ENCODE results near the gene SSC4D. TPM values are rescaled to one million over a fixed set of nuclear protein-coding genes. Genes with fewer than 3 reads are reported as not detected.
A peak's percentile ranks its signal among the peaks of the same experiment; 100 is the strongest.
"Not testable (repeated sequence)": the region's sequence is repeated elsewhere in the genome, so short reads cannot be mapped to it uniquely, and the experiment has no call there.

Gene SSC4D
- polyA plus RNA-seq, 3 donors: 5.2 to 7.4 (median 5.3) TPM

DNA sequence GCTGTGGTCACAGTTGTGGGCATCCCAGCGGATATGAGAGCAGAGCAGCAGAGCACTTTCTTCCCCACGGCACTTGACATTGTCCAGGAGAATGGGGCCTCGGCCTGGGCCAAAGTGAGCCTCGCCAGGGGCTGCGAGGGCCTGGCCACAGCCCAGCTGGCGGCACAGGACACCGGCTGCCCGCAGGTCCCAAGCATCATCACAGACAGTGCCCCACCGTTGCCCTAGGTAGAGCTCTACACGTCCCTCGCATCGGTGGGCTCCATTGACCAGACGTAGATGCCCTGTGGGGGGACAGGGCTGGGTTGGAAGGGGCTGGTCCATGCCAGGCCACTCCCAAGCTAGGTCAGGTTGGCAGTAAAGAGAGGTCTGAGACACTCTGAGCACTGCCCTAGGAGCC, 19.4 kb downstream of the SSC4D start:
- no peak for DNase-seq

DNA sequence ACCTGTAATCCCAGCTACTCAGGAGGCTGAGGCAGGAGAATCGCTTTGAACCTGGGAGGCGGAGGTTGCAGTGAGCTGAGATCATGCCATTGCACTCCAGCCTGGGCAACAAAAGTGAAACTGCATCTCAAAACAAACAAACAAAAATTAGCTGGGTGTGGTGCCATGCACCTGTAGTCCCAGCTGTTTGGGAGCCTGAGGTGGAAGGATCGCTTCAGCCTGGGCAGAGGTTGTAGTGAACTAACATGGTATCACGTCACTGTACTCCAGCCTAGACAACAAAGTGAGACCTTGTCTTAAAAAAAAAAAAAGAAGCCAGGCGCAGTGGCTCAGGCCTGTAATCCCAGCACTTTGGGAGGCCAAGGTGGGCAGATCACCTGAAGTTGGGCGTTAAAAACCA, 21.7 kb downstream of the SSC4D start:
- DNase-seq: not testable (repeated sequence)

DNA sequence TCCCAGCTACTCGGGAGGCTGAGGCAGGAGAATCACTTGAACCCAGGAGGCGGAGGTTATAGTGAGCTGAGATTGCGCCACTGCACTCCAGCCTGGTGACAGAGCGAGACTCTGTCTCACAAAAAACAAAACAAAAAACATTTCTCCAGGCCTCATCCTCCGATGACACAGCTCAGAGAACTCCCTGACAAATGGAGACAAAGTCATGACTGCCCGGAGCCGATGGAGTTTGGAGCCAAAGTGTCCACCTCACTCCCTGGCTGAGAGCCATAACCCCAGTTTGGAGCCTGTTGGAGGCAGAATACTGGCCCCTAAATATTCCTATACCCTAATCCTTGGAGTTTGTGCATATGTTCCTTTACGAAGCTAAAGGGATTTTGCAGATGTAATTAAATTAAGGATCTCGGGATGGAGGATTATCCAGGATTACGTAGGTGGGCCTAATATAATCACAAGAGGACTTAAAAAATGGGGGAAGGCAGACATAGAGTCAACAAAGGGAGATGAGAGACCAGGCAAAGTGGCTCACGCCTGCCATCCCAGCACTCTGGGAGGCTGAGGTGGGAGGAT, 22.7 kb downstream of the SSC4D start:
- no peak for DNase-seq

DNA sequence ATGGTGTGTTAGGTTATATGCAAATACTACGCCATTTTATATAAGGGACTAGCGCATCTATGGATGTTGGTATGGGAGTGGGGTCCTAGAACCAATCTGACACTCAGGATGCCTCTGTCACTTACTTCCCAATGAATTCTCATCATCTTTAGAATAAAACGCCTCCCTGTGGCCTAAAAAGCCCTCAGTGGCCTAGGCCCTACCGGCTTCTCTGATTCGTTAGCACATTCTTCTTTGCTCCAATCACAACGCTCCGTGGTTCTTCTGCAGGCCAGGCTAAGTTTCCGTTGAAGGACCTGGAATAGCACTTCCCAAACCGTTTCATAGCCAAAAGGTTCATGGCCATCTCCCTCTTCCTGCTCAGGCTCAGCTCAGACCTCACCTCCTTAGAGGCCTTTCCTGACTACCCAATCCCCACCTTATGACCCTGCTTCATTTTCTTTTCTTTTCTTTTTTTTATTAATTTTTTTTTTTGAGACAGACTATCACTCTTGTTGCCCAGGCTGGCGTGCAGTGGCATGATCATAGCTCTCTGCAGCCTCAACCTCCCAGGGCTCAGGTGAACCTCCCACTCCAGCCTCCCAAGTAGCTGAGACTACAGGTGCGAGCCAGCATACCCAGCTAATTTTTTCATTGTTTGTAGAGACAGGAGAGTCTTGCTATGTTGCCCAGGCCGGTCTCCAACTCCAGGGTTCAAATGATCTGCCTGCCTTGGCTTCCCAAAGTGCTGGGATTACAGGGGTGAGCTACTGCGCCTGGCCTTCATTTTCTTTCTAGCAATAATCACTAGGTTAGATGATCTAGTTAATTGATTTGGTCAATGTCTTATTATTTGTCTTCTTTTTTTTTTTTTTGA, 26.2 kb downstream of the SSC4D start:
- DNase-seq: no peak

DNA sequence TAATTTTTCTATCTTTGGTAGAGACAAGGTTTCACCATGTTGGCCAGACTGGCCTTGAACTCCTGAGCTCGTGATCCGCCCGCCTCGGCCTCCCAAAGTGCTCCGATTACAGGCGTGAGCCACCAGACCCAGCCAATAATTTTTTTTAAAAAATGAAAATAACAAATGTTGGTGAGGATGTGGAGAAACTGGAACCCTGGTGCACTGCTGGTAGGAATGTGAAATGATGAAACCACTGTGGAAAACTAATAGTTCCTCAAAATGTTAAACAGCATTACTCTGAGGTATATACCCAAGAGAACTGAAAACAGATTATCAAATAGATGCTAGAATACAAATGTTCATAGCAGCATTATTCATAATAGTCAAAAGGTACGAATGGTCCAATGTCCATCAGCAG, 27.7 kb downstream of the SSC4D start:
- DNase-seq: no peak

DNA sequence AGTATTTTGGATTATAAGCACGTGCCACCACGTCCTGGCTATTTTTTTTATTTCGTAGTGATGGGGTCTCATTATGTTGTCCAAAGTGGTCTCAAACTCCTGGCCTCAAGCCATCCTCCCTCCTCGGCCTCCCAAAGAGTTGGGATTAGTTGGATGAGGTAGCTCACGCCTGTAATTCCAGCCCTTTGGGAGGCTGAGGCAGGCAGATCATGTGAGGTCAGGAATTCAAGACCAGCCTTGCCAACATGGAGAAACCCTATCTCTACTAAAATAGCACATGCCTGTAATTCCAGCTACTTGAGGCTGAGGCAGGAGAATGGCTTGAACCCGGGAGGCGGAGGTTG, 28.9 kb downstream of the SSC4D start:
- DNase-seq: no peak

DNA sequence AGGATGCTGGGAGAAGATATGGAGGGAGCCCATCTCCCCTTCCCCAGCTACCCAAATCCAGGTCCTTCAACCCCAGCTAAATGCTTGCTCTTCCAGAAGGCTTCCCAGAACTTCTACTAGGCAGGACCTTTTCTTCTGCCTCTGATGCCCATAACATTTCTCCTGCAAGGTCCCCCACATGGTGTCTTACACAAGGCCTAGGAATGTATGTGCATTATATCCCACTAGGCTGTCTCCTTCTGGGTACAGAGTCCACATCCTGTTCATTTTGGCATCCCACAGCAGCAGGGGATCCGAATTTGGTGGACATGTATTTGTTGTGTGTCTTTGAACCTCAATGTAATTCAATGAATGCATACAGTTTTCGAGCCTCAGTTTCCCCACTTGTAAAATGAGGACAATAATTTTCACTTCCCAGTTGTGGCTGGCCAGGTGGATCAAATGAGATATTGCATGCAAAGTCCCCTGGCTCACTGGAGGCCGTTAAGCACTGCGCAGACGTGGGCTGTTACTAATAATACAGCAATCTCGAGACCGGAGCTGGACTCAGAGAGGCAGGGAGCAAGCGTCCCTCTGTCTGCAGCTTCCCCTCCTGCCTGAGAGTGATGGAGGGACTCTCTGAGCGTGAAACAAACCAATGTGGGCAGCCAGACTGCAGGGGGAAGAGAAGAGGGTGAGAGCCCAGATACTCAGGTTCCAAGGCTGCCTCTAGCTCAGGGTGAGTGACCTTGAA, 32.1 kb downstream of the SSC4D start:
- no peak for DNase-seq

DNA sequence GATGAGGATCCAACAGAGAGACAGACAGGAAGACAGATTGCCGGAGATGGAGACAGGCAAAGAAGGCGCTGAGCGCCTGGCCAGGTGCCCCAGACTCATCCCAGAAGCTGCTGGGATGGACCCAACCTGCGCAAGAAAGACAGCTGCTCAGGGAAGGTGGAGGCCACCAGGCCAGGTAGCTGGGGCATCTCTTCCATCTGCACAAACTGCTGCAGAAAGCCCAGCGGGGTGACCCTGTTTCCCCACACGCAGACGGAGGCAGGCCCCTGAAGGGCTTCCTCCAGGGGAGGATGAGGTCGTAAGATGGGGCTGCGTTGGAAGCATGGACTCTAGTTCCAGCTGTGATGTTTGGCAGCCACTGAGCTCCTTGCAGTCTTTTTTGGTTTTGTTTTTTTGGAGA, 34.2 kb downstream of the SSC4D start:
- DNase-seq: no peak

DNA sequence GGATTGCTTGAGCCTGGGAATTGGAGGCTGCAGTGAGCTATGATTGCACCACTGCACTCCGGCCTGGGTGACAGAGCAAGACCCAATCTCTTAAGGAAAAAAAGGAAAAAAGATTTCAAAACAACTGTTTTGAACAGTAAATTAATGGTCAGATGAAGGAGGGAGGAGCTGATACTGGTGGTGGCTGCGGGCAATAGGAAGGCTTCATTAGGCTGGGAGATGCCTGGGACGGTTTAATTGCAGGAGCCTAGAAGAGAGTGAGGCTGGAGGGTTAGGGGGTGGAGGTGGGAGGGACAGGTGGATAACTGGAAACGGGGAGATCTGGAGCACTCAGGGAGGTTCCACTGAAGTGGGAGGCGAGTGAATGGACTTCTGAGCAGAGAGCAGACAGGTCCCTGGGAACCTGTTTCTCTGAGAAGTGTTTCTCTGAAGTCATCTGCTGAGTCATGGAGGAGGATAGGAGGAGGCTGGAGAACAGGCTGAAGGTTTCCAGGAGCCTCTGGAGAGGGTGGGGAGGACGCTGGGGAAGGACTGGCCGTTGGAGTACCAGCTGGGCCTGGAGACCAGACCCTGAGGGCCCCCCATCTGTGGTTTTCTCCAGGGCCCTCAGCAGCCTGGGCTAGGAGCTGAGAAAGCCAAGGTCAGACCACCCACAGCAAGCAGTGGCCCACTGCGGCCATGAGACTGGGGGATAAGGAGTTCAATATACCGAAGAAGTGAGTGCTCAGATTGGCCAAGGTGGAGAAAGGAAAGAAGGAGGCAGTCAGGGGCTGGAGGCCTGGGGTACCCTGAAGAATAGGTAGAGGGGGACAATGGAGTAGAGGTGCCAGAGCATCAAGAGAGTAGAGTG, 36.3 kb downstream of the SSC4D start:
- no peak for DNase-seq

DNA sequence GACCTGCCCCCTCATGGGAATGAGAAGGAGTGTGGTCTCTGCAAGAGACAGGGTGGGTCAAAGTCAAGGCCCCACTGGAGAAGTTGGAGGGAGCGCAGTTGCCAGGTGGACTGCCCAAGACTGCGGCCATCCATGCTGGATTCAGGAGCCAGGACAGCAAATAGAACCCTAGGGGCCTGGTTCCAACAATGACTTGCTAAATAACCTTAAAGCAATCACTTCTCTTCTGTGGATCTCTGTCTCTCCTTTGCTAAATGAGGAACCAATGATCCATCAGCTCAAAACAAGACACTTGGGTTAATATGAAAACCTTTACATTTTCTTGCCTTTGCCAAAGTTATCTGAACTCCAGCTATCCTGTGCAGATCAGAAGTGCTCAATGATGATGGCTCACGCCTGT, 38.1 kb downstream of the SSC4D start:
- no peak for DNase-seq

DNA sequence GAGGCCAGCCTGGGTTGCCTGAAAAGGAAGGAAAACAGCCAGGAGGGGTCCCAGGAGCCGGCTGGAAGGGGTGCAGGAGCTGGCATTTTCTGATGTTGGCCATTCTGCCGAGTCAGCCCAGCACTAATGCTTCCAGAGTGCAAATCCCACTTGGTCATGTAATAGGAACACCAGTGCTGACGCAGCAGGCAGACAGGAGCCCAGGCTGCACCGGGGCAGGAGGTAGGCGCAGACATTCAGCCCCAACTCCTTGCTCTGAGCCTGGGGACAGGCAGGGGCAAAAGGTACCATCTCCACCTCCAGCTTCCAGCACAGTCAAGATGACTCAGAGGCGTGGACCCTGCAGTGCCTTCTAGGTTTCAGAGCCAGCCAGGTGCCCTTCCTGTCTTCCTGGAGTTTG, 40.5 kb downstream of the SSC4D start:
- DNase-seq: no peak

DNA sequence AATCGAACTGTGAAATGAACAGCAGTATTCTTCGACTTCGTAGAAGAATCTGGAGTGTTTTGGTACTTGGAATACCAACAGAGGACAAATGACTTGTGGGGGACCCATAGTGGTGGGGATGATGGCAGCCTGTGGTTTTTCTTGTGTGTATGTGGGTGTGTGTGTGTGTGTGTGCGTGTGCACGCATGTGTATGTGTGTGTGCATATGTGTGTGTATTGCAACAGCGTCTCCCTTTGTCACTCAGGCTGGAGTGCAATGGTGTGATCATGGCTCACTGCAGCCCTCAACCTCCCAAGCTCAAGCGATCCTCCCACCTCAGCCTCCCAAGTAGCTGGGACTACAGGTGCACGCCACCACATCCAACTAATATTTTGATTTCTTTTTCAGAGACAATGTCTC, 41.3 kb downstream of the SSC4D start:
- DNase-seq: no peak

DNA sequence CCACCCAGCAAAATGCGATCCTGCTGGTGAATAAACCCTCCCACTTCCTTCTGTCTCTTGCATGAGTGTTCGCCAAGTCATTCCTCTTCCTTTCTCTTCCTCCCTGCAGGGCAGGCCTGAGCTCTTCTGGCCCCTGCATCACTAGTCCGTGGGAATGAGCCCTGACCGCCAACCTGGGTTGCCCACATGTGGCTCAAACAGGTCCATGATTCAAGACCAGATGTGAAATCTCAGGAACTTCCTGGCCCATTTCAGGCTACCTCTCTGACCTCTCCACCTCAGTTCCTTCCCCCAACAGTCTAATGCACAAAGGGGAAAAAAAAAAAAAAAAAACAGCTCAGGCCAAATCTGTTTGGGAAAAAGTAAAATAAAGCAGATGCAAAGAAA, 45.3 kb downstream of the SSC4D start:
- DNase-seq: no peak

DNA sequence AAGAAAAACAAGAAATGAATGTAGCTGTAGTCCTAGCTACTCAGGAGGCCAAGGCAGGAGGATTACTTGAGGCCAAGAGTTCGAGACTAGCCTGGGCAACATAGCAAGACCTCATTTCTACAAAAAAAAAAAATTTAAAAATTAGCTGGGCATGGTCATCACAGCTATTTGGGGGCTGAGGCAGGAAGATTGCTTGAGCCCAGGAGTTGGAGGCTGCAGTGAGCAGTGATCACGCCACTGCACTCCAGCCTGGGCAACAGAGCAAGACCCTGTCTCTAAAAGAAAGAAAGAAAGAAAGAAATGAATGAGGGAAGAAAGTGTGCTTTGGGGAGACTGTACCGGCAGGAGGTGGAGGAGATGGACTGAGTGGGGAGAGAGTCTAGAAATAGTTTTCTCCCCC, 45.7 kb downstream of the SSC4D start:
- DNase-seq: not testable (repeated sequence)

DNA sequence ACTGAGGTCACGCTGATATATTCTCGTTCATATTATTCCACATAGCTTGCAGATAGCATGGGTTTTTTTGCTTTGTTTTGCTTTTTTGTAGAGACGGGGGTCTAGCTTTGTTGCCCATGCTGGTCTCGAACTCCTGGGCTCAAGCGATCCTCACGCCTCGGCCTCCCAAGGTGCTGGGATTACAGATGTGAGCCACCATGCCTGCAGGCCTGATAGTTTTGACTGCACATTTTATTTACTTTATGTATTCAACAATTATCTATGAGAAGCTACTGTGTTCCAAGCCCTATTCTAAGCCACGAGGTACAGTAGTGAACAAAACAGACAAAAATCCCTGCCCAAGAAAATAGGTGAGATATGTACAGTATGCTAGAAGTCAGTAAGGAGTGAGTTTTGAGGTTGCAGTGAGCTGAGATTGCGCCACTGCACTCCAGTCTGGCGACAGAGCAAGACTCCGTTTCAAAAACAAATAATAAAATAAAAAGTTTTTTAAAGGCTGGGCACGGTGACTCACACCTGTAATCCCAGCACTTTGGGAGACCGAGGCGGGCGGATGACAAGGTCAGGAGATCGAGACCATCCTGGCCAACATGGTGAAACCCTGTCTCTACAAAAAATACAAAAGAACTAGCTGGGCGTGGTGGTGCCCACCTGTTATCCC, 49.4 kb downstream of the SSC4D start:
- no peak for DNase-seq

DNA sequence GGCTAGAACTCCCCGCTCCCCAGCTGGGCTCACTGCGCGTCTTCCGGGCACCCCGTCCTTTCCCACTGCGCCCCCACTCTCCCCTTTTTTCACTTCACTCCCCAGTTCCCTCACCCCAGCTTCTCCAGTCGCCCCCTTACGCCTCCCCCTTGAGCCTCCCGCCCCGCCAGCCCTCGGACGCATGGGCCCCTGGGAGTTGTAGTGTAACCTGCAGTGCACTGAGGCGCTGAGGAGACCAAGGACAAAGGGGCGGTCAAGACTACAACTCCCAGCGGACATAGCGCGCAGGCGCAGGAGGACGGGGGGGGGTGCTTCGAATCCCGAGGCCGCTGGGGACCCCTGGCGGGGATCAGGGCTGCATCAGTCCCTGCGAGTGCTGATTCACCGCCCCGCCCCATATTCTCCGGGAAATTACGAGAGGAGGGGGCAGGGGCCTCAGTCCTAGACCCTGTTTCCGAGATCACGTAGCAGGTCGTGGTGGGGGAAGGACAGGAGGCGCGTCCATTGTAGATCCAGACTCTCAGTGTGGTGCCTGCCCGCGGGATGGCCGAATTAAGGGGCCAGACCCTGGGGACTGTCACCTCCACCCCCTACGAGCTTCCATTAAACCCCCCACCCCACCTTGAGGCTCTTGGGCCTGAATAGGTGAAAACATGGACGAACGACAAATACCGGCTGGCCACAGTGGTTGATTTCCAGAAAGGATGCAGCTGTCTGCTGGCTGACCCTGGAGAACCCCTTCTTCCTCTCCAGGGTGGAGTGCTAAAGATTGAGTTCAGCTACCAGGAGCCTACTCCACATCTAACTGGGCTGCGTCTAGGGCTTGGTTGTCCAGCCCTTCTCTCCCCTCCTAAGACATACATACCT, 50.2 kb downstream of the SSC4D start:
- peak; percentile 98 for DNase-seq

DNA sequence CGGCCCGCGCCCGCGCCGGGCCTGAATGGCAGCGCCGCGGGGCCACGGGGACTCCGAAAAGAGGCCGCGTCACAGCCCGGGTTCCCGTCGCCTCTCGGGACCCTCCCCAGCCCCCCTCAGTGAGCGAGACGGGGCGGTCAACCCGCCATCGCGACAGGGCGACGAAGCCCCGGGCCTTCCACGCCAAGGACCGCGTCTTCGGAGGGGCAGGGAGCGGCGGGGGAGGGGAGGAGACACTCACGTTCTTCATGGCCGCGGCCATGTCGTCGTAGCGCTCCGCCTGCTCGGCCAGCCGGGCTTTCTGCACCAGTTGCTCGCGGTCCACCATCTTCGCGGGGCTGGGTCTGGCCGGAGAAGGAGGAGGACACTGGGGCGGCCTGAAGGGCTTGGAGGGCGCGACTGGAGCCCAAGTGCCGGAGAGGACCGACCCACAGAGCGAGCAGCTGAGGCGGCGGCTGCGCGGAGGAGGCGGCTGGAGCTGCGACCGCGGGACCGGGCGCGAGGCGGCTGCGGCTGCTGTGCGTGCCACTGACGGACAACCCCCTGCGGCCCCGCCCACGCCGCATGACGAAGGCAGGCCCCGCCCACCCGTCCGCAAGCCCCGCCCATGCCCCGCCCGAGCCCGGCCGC, 50.9 kb downstream of the SSC4D start, which contains the start of gene YWHAG:
TSS of gene YWHAG (minus strand) at position 511 of the 630 bp plus-strand sequence. CDS start at position 328, 183 bp downstream.
- peak; percentile 86 for DNase-seq

DNA sequence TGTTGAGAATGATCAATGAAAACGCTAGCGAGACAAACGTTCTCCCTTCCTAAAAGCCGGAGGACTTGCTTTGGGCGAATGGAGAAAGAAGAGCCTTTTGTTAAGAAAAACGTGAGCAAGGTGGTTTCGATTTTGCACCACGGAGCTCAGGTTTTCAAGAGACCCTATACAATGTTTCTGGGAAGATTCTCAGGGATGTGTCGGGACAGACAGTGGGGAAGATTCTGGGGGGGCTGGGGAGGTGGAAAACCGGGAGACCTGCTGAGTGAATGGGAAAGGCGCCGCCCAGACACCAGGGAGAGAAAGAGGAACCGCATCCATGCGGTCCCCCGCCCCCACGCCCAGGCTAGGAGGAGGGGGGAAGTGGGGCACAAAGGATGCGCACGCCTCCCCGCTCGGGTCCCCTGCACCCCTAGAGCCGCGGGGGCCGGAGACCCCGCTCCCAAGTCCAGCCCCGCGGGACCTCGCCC, 51.5 kb downstream of the SSC4D start:
- peak; percentile 57 for DNase-seq

DNA sequence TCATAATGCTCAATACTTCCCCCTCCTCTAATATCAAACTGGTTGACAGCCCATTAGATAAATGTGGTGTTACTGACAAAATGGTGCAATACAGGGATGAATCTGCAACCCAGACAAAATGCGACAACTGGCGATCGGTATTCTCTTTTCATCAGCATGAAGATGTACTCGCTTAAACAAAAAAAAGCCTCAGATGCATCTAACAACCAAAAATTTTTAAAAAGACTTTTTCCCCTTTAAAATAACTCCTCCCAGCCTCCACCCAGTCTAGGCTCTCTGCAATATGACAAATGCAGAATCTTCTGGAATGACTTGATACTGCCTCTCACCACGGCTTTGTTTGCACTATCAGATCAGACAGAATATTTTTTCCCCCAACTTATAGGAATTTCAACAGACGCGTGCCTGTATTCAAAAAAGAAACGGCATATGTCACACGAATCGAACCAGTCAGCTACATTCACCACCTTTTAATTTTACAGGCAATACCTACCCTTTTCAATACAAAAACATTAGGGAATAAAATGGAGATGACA, 52.0 kb downstream of the SSC4D start:
- no peak for DNase-seq

DNA sequence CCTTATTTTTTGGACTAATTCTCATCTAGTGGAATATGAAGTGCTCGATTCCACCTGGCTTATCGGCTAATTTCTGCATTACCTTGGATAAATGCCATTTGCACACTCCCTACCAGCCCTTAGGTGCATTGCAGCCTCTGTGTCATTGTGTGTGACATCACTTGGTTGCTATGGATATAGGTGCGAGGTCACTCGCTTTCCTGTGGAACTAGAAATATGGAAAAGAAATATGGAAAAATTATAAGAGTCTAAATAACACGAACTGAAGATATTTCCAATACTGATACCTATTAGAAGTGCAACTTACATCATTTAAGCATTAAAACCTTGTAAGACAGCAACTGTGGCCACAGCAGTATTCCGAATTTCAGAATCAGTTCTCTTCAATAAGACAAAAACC, 52.7 kb downstream of the SSC4D start:
- DNase-seq: no peak
